Hepatocyte (in vitro differentiated cells): Measurements from ENCODE around the gene SLC8A2.

Experiments
- EZH2 ChIP-seq: fragments of 200-600 bp; sonication (generic); IDR thresholded peaks from 2 replicates; pipeline ENCODE4 v1.6.1; 2016; ENCODE audit warnings: antibody characterized with exemption, mild to moderate bottlenecking, borderline replicate concordance
- EZH2phosphoT487 ChIP-seq: fragments of 200-600 bp; sonication (generic); IDR thresholded peaks from one replicate; pipeline ENCODE4 v1.6.1; 2018; ENCODE audit warnings: antibody characterized with exemption, mild to moderate bottlenecking, low read depth, moderate library complexity; ENCODE audit not compliant: unreplicated experiment, severe bottlenecking
- TF ChIP-seq, protein P1 (sequence below): fragments of 200-600 bp; sonication (generic); IDR thresholded peaks from 2 replicates; pipeline ENCODE4 v1.5.1; 2016; ENCODE audit warnings: antibody characterized with exemption, mild to moderate bottlenecking; ENCODE audit not compliant: poor library complexity

DNA sequence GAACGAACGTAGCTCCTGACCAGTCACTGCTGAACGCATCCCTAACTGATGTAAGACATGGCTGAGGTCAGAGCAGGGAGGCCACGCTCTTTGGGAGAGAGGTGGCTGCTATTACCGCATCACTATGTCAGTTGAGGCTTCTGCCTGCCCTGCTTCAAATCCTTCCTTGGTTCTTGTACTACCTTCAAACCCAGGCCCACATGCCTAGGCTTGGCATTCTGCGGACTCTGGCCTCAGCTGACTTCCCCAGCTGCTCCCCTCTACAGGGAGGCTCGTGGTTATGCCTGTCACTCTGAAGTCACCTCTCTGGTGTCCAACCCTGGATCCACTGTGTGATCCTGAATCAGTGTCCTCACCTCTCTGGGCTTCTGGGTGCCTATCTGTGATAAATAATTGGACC is 37.6 kb downstream of the SLC8A2 start:
- TF ChIP-seq EZH2phosphoT487 = no peak
- TF ChIP-seq, protein P1, sequence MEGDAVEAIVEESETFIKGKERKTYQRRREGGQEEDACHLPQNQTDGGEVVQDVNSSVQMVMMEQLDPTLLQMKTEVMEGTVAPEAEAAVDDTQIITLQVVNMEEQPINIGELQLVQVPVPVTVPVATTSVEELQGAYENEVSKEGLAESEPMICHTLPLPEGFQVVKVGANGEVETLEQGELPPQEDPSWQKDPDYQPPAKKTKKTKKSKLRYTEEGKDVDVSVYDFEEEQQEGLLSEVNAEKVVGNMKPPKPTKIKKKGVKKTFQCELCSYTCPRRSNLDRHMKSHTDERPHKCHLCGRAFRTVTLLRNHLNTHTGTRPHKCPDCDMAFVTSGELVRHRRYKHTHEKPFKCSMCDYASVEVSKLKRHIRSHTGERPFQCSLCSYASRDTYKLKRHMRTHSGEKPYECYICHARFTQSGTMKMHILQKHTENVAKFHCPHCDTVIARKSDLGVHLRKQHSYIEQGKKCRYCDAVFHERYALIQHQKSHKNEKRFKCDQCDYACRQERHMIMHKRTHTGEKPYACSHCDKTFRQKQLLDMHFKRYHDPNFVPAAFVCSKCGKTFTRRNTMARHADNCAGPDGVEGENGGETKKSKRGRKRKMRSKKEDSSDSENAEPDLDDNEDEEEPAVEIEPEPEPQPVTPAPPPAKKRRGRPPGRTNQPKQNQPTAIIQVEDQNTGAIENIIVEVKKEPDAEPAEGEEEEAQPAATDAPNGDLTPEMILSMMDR = no peak
- no peak for TF ChIP-seq EZH2
